Activated T-cell treated with anti-CD3 and anti-CD28 coated beads, Interleukin-2, amount 50 U/mL, for 4 hours (primary cell): ENCODE results near the gene MBOAT2. TPM values are rescaled to one million over a fixed set of nuclear protein-coding genes. Genes with fewer than 3 reads are reported as not detected.
"Not testable (repeated sequence)": the region's sequence is repeated elsewhere in the genome, so short reads cannot be mapped to it uniquely, and the experiment has no call there.

Source experiments
- ATAC-seq, 2 donors: fragments of 200-7000 bp; cut with Tn5 transposase; one replicate each; pipeline ENCODE4 v1.10.0; 2021
- DNase-seq: peaks from one replicate; pipeline ENCODE4 v3.0.0-alpha.2; 2020
- H3K27me3 Mint-ChIP-seq: one replicate; pipeline ENCODE4 v1.8.0; 2021; ENCODE audit warnings: low read depth, mixed read lengths
- H3K36me3 Mint-ChIP-seq: one replicate; pipeline ENCODE4 v1.8.0; 2022; ENCODE audit warnings: mixed read lengths; ENCODE audit not compliant: insufficient read depth
- H3K4me1 Mint-ChIP-seq: one replicate; pipeline ENCODE4 v1.8.0; 2021; ENCODE audit warnings: low read depth, mixed read lengths
- H3K4me3 Mint-ChIP-seq: one replicate; pipeline ENCODE4 v1.8.0; 2021; ENCODE audit warnings: mild to moderate bottlenecking, moderate library complexity, mixed read lengths
- H3K9me3 Mint-ChIP-seq: one replicate; pipeline ENCODE4 v1.8.0; 2021; ENCODE audit warnings: mixed read lengths
- total RNA-seq, 3 donors: library from RNA; stranded (reverse); gene quantifications; one replicate each; pipeline ENCODE4 v1.2.1, GENCODE V29; 2021

MBOAT2 gene
- total RNA-seq, 3 donors from 2014 or later: 0.74 to 0.99 (median 0.95) TPM

DNA sequence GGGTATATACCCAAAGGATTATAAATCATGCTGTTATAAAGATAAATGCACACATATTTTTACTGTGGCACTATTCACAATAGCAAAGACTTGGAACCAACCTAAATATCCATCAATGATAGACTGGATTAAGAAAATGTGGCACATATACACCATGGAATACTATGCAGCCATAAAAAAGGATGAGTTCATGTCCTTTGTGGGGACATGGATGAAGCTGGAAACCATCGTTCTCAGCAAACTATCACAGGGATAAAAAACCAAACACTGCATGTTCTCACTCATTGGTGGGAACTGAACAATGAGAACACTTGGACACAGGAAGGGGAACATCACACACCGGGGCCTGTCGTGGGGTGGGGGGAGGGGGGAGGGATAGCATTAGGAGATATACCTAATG, 30.5 kb downstream of the MBOAT2 start:
- H3K27me3 Mint-ChIP-seq: peaks cover 10% of the 10 kb centered on the region
- DNase-seq, H3K4me3 Mint-ChIP-seq, H3K36me3 Mint-ChIP-seq, H3K9me3 Mint-ChIP-seq, H3K4me1 Mint-ChIP-seq, ATAC-seq: not testable (repeated sequence)

- ATAC-seq, DNase-seq, H3K4me1 Mint-ChIP-seq, H3K9me3 Mint-ChIP-seq, H3K36me3 Mint-ChIP-seq, H3K4me3 Mint-ChIP-seq: not testable (repeated sequence)
- peaks cover 12% of the 10 kb centered on the region for H3K27me3 Mint-ChIP-seq
These were observed 30.9 kb downstream of the MBOAT2 start for GRCh38 chr2:8972535-8972934.

- H3K36me3 Mint-ChIP-seq, H3K4me3 Mint-ChIP-seq, ATAC-seq, H3K9me3 Mint-ChIP-seq, H3K4me1 Mint-ChIP-seq, DNase-seq: not testable (repeated sequence)
- peaks cover 13% of the 10 kb centered on the region for H3K27me3 Mint-ChIP-seq
These were observed 34.1 kb downstream of the MBOAT2 start for GRCh38 chr2:8969348-8969747.

DNA sequence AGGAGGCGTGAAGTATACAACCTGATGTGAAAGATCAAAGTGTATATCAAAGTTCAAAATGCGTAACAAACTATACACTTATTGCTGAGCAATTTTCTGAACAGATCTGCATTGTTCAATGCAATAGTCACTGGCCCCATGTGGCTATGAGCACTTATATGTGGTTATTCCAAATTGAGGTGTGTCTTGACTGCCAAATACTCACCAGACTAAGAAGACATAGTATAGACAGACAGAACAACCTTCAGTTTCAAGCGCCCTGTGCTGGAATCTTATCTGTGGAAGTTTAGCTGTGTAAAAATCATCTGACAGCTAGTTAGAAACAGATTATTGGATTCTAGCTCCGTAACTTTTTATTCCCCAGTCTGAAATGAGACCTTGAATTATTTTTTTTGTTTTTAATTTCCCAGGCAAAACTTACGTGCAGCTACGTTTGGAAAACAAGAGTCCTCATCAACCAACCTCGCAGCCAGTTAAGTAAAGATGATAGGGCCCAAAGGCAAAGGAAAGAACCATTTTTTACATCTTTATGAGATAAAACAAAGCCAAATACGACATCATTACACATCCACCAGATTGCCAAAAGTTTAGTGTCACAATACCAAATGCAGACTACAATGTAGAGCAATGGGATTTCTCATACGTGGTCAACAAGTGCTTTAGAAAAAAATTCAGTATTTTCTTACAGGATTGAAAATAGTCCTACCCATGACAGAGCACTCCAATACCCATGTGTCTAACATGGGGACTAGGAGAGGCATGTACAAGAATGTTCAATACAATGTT, 37.2 kb downstream of the MBOAT2 start:
- H3K36me3 Mint-ChIP-seq: no peaks in the 10 kb centered on the region
- peaks cover 13% of the 10 kb centered on the region for H3K27me3 Mint-ChIP-seq
- no peak overlapping the region for H3K4me3 Mint-ChIP-seq
- H3K4me1 Mint-ChIP-seq: no peaks in the 10 kb centered on the region
- ATAC-seq (no peak), DNase-seq (no peak)
- no peaks in the 10 kb centered on the region for H3K9me3 Mint-ChIP-seq

- no peaks in the 10 kb centered on the region for H3K36me3 Mint-ChIP-seq
- ATAC-seq: no peak
- no peaks in the 10 kb centered on the region for H3K9me3 Mint-ChIP-seq
- DNase-seq: no peak
- H3K27me3 Mint-ChIP-seq: peaks cover 13% of the 10 kb centered on the region
- H3K4me3 Mint-ChIP-seq: no peak overlapping the region
- H3K4me1 Mint-ChIP-seq: no peaks in the 10 kb centered on the region
These were observed 38.1 kb downstream of the MBOAT2 start for GRCh38 chr2:8965216-8965969.

- Mint-ChIP-seq H3K36me3 (no peaks in the 10 kb centered on the region), H3K4me3 (no peak overlapping the region), H3K9me3 (no peaks in the 10 kb centered on the region), H3K27me3 (peaks cover 3% of the 10 kb centered on the region), H3K4me1 (no peaks in the 10 kb centered on the region)
- no peak for DNase-seq
- no peak for ATAC-seq
These were observed 40.6 kb downstream of the MBOAT2 start for GRCh38 chr2:8962890-8963289.

DNA sequence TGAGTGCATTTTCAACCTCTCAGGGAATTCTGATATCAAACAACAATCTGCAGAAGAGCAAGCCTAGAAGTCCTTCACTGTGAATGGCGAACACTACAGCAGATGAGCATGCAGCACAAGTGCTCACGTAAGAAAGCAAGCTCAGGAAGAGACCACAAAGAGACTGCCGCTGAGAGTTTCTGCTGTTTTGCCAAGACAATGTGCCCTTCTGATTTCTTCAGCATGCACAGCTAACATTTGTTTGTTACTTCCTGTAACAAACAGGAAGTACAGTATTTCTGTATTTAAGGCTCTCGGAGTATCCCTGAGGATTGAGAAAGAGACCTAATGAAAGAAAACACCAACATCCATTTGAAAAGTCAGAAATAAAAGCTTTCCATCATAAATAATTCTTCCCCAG, 45.9 kb downstream of the MBOAT2 start:
- Mint-ChIP-seq H3K36me3 (no peaks in the 10 kb centered on the region), H3K27me3 (peaks cover 5% of the 10 kb centered on the region), H3K4me3 (no peak overlapping the region), H3K4me1 (no peaks in the 10 kb centered on the region), H3K9me3 (peaks cover 16% of the 10 kb centered on the region)
- no peak for DNase-seq
- ATAC-seq: no peak

GRCh38 chr2:8956774-8957173, 46.7 kb downstream of the MBOAT2 start:
- no peak for DNase-seq
- H3K27me3 Mint-ChIP-seq: peaks cover 7% of the 10 kb centered on the region

DNA sequence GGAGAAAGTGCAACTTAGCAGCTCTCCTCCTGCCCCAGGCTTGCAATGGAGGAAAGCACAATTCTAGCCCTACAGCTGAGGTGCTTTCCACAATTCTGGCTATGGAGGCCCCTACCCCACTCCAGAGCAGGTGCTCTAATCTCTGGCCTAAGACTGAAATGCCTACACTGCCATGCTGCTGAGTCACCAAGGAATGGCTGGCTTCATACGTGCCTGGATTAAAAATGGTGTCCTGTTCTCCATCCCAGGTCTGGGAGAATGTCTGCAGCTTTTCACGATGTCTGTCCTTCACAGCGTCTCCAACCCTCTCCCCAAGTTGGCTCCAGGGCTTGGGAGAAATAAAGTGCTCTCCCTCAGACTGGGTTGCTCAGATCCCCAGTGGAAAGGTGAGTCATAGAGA, 48.5 kb downstream of the MBOAT2 start:
- no peaks in the 10 kb centered on the region for H3K36me3 Mint-ChIP-seq
- H3K4me1 Mint-ChIP-seq: no peaks in the 10 kb centered on the region
- H3K27me3 Mint-ChIP-seq: peaks cover 12% of the 10 kb centered on the region
- no peak overlapping the region for H3K4me3 Mint-ChIP-seq
- ATAC-seq (no peak), DNase-seq (no peak)
- peaks cover 20% of the 10 kb centered on the region for H3K9me3 Mint-ChIP-seq

More at GRCh38 chr2:8956774-8957173, 46.7 kb downstream of the MBOAT2 start:
- no peak for ATAC-seq
- H3K4me3 Mint-ChIP-seq: no peak overlapping the region
- H3K9me3 Mint-ChIP-seq: peaks cover 20% of the 10 kb centered on the region
- H3K4me1 Mint-ChIP-seq: no peaks in the 10 kb centered on the region
- H3K36me3 Mint-ChIP-seq: no peaks in the 10 kb centered on the region

DNA sequence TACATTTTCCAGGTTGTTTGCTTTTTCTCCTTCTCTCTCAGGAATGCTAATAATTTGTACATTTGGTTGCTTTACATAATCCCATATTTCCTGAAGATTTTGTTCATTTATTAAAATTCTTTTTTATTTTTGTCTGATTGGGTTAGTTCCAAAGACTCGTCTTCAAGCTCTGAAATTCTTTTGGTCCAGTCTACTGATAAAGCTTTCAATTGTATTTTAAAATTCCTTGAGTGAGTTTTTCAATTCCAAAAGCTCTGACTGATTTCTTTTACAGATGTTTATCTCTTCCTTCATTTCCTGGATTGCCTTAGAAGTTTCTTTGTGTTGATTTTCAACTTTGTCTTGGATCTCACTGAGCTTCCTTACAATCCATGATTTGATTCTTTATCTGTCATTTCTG, 50.0 kb downstream of the MBOAT2 start:
- Mint-ChIP-seq H3K27me3 (peaks cover 12% of the 10 kb centered on the region), H3K36me3 (no peaks in the 10 kb centered on the region), H3K4me3 (no peak overlapping the region), H3K4me1 (no peaks in the 10 kb centered on the region), H3K9me3 (peaks cover 20% of the 10 kb centered on the region)
- DNase-seq: no peak
- no peak for ATAC-seq

- ATAC-seq (no peak), DNase-seq (no peak)
- no peak overlapping the region for H3K4me3 Mint-ChIP-seq
- no peaks in the 10 kb centered on the region for H3K9me3 Mint-ChIP-seq
- H3K4me1 Mint-ChIP-seq: no peaks in the 10 kb centered on the region
- no peaks in the 10 kb centered on the region for H3K27me3 Mint-ChIP-seq
- no peaks in the 10 kb centered on the region for H3K36me3 Mint-ChIP-seq
These were observed 63.9 kb downstream of the MBOAT2 start for GRCh38 chr2:8939486-8940114.

- ATAC-seq (no peak), DNase-seq (no peak)
- no peaks in the 10 kb centered on the region for H3K9me3 Mint-ChIP-seq
- H3K4me1 Mint-ChIP-seq: no peaks in the 10 kb centered on the region
- H3K4me3 Mint-ChIP-seq: no peak overlapping the region
- no peaks in the 10 kb centered on the region for H3K36me3 Mint-ChIP-seq
- H3K27me3 Mint-ChIP-seq: no peaks in the 10 kb centered on the region
These were observed 65.1 kb downstream of the MBOAT2 start for GRCh38 chr2:8938384-8938783.

- H3K4me3 Mint-ChIP-seq: no peak overlapping the region
- no peaks in the 10 kb centered on the region for H3K9me3 Mint-ChIP-seq
- no peaks in the 10 kb centered on the region for H3K36me3 Mint-ChIP-seq
- ATAC-seq: no peak
- H3K4me1 Mint-ChIP-seq: no peaks in the 10 kb centered on the region
- no peak for DNase-seq
- no peaks in the 10 kb centered on the region for H3K27me3 Mint-ChIP-seq
These were observed 67.5 kb downstream of the MBOAT2 start for GRCh38 chr2:8935982-8936381.

DNA sequence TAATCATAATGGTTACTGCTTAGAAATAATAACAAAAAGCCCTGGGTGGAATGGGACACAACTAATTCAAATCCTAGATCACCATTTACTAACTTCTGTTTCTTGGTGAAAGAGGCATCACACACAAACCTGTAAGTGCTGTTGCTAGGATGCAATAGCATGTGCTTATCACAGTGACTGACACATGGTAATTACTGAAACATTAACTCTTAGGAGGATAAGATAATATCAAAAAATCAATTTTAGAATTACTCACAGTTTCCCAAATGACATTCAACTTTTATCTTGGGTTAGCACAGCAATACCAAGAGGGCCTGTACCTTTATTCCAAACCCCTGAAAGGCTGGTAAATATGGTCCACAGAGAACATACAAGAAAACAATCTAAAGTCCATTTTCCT, 69.1 kb downstream of the MBOAT2 start:
- Mint-ChIP-seq H3K36me3 (no peaks in the 10 kb centered on the region), H3K9me3 (no peaks in the 10 kb centered on the region), H3K27me3 (no peaks in the 10 kb centered on the region), H3K4me3 (no peak overlapping the region), H3K4me1 (no peaks in the 10 kb centered on the region)
- no peak for DNase-seq
- ATAC-seq: no peak

DNA sequence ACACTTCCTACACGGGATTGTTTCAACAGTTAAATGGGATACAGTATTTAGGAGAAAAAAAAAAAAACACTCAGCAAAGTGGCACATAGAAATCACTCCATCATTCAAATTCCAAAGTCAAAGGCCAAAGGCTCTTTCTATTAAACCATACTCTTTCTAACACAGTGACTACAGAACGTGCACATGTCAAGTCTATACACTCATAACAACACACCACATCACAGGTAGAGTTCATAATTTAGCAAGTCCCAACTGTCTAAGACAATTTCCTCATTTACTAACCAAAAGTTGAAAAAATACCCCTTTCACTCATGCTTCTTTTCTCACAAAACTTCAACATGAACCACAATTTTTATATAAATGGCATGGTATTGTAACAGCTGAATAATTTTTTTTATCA, 70.8 kb downstream of the MBOAT2 start:
- ATAC-seq (no peak), DNase-seq (no peak)
- Mint-ChIP-seq H3K4me3 (no peak overlapping the region), H3K4me1 (no peaks in the 10 kb centered on the region), H3K27me3 (no peaks in the 10 kb centered on the region), H3K36me3 (no peaks in the 10 kb centered on the region), H3K9me3 (no peaks in the 10 kb centered on the region)
